Upper lobe of left lung (tissue), 4 donors: ENCODE measurements around the gene SHE.

ENCODE experiments used
- POLR2AphosphoS5 ChIP-seq, 2 donors: sonication (generic); formaldehyde crosslinking; IDR thresholded peaks; one replicate each; pipeline ENCODE4 v1.5.1; 2017; ENCODE audit warnings: antibody characterized with exemption in 2 of 2
- TF ChIP-seq, protein P1 (sequence below), 6 experiments: fragments of 450-650 bp in 4 of 6; fragments of 200-600 bp in 2 of 6; sonication (generic) in 2 of 6; IDR thresholded peaks; one replicate each; pipeline ENCODE4 v1.5.1; 2016 to 2019; ENCODE audit warnings: antibody characterized with exemption in 6 of 6

DNA sequence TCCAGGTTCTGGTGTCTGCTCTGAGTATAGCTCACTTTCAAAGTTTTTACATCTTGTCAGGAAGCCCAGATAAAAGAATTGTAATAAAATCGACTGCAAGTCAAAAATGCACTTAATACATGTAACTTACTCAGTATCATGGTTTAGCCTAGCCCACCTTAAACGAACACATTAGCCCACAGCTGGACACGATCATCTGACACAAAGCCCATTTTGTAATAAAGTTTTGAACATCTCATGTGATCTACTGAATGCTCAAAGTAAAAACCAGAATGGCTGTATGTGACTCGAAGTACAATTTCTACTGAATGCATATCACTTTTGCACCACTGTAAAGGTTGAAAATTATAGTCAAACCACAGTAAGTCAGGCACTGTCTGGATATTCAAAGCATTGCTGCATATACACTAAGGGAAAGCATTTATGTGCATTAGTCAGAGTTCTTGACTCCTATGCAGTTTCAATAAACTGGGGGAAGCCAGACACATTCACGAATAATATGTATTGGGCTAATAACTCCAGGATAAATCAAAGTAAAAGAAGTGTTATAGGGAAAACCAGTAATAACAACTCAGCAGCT is 12.4 kb downstream of the SHE start:
- TF ChIP-seq, protein P1, sequence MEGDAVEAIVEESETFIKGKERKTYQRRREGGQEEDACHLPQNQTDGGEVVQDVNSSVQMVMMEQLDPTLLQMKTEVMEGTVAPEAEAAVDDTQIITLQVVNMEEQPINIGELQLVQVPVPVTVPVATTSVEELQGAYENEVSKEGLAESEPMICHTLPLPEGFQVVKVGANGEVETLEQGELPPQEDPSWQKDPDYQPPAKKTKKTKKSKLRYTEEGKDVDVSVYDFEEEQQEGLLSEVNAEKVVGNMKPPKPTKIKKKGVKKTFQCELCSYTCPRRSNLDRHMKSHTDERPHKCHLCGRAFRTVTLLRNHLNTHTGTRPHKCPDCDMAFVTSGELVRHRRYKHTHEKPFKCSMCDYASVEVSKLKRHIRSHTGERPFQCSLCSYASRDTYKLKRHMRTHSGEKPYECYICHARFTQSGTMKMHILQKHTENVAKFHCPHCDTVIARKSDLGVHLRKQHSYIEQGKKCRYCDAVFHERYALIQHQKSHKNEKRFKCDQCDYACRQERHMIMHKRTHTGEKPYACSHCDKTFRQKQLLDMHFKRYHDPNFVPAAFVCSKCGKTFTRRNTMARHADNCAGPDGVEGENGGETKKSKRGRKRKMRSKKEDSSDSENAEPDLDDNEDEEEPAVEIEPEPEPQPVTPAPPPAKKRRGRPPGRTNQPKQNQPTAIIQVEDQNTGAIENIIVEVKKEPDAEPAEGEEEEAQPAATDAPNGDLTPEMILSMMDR (IDR thresholded peaks at IDR 0.05), result no peak
- no peak for TF ChIP-seq POLR2AphosphoS5 (IDR thresholded peaks at IDR 0.05)
